Measurements from ENCODE around the gene DDX6. TPM values are rescaled to one million over a fixed set of nuclear protein-coding genes. Genes with fewer than 3 reads are reported as not detected.

DDX6 gene
- total and polyA plus RNA-seq, 10 of the 15 experiments (the other 5 are each of a cell fraction or from before 2014, with no cell fraction given): 6.6 to 119 (median 48.8) TPM

DNA sequence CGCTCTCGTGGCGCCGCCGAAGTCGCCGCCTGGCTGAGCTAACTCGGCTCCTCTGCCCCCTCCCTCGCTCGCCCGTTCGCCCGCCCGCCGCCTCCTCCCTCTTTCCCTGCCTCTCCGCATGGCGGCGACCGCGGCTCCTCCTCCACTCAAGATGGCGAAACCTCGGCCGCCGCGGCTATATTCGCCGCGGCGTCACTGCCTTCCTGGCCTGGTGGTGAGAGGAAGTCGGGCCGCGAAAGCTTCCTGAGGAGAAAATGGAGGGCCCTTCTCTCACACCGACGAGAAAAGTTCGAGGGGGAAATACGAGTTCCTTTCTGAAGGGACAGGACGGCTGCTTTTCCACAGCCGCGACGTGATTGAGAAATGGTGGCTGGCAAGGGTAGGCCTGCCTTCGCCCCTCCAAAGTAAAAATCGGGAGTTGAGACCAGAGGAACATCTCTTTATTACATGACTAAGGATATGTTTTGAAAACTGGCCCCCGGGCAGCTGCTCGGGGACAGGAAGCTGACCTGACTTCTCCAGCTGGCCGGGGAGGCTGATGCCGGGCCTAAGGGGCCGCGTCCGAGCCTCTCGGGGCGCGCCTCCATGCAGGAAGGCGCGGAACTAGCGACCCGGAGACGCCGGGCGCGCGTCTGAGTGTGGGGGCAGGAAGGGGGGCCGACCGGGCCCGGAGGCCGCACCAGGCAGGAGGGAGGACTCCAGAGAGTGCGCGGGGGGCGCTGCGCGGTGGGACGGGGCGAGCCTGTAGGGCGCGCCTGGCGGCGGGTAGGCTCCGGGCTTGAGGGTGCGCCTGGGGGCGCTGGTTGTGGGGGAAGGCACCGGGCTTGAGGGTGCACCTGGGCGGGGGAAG, at the start of gene DDX6 (continued):
- TF ChIP-seq, protein P1, sequence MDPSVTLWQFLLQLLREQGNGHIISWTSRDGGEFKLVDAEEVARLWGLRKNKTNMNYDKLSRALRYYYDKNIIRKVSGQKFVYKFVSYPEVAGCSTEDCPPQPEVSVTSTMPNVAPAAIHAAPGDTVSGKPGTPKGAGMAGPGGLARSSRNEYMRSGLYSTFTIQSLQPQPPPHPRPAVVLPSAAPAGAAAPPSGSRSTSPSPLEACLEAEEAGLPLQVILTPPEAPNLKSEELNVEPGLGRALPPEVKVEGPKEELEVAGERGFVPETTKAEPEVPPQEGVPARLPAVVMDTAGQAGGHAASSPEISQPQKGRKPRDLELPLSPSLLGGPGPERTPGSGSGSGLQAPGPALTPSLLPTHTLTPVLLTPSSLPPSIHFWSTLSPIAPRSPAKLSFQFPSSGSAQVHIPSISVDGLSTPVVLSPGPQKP (IDR thresholded peaks at IDR 0.05; ENCODE audit: low read depth, low read length): no peak
- TF ChIP-seq, protein P2, sequence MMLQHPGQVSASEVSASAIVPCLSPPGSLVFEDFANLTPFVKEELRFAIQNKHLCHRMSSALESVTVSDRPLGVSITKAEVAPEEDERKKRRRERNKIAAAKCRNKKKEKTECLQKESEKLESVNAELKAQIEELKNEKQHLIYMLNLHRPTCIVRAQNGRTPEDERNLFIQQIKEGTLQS (IDR thresholded peaks at IDR 0.05; ENCODE audit: borderline replicate concordance, extremely low read depth, low read depth, low read length): no peak
- TF ChIP-seq, protein P3, sequence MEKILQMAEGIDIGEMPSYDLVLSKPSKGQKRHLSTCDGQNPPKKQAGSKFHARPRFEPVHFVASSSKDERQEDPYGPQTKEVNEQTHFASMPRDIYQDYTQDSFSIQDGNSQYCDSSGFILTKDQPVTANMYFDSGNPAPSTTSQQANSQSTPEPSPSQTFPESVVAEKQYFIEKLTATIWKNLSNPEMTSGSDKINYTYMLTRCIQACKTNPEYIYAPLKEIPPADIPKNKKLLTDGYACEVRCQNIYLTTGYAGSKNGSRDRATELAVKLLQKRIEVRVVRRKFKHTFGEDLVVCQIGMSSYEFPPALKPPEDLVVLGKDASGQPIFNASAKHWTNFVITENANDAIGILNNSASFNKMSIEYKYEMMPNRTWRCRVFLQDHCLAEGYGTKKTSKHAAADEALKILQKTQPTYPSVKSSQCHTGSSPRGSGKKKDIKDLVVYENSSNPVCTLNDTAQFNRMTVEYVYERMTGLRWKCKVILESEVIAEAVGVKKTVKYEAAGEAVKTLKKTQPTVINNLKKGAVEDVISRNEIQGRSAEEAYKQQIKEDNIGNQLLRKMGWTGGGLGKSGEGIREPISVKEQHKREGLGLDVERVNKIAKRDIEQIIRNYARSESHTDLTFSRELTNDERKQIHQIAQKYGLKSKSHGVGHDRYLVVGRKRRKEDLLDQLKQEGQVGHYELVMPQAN (conservative IDR thresholded peaks at IDR 0.05): peak; percentile 65; the same call in 1 of the 2 replicates
- TF ChIP-seq YBX1 (IDR thresholded peaks at IDR 0.05) (no peak), PAX8 (IDR thresholded peaks at IDR 0.05) (0 out of 2 replicates have a peak, but pooled peaks have one; percentile 74), KDM1A (IDR thresholded peaks at IDR 0.05; ENCODE audit: borderline replicate concordance) (no peak), SIN3A (IDR thresholded peaks at IDR 0.05; ENCODE audit: low read depth, low read length) (peak; percentile 32; the same call in 1 of the 2 replicates), SREBF1 (IDR thresholded peaks at IDR 0.05; ENCODE audit: low read length) (no peak), SRF (IDR thresholded peaks at IDR 0.05; ENCODE audit: low read depth in 2 of 2, low read length in 2 of 2) (no peak), SP1 (IDR thresholded peaks at IDR 0.05; ENCODE audit: low read depth, low read length) (no peak), SIX5 (IDR thresholded peaks at IDR 0.05; ENCODE audit: low read depth, low read length, severe bottlenecking) (no peak), EZH2 (IDR thresholded peaks at IDR 0.05; ENCODE audit: borderline replicate concordance, control insufficient read depth, low read depth, low read length) (no peak), ZNF384 (IDR thresholded peaks at IDR 0.05; ENCODE audit: borderline replicate concordance, low read depth, low read length) (no peak), ASH2L (IDR thresholded peaks at IDR 0.05; ENCODE audit: borderline replicate concordance, low read depth) (no peak), IRF4 (IDR thresholded peaks at IDR 0.05; ENCODE audit: low read depth, low read length) (no peak), TARDBP (IDR thresholded peaks at IDR 0.05; ENCODE audit: borderline replicate concordance) (no peak), ZNF217 (IDR thresholded peaks at IDR 0.05) (no peak), BMI1 (IDR thresholded peaks at IDR 0.05; ENCODE audit: borderline replicate concordance) (no peak), ZNF274 (IDR thresholded peaks at IDR 0.05; ENCODE audit: insufficient read depth, insufficient read length) (no peak), MTA3 (IDR thresholded peaks at IDR 0.05; ENCODE audit: borderline replicate concordance, low read length) (0 out of 2 replicates have a peak, but pooled peaks have one; percentile 16), SMARCA5 (IDR thresholded peaks at IDR 0.05) (peak; percentile 61; the same call in 1 of the 2 replicates), EED (IDR thresholded peaks at IDR 0.05; ENCODE audit: low read depth) (no peak), RELA (IDR thresholded peaks at IDR 0.05; ENCODE audit: borderline replicate concordance, partially characterized antibody) (no peak), MYC (IDR thresholded peaks at IDR 0.05; ENCODE audit: insufficient read depth, insufficient read length, insufficient replicate concordance, low read length, severe bottlenecking) (no peak)
- TF ChIP-seq, protein P4, sequence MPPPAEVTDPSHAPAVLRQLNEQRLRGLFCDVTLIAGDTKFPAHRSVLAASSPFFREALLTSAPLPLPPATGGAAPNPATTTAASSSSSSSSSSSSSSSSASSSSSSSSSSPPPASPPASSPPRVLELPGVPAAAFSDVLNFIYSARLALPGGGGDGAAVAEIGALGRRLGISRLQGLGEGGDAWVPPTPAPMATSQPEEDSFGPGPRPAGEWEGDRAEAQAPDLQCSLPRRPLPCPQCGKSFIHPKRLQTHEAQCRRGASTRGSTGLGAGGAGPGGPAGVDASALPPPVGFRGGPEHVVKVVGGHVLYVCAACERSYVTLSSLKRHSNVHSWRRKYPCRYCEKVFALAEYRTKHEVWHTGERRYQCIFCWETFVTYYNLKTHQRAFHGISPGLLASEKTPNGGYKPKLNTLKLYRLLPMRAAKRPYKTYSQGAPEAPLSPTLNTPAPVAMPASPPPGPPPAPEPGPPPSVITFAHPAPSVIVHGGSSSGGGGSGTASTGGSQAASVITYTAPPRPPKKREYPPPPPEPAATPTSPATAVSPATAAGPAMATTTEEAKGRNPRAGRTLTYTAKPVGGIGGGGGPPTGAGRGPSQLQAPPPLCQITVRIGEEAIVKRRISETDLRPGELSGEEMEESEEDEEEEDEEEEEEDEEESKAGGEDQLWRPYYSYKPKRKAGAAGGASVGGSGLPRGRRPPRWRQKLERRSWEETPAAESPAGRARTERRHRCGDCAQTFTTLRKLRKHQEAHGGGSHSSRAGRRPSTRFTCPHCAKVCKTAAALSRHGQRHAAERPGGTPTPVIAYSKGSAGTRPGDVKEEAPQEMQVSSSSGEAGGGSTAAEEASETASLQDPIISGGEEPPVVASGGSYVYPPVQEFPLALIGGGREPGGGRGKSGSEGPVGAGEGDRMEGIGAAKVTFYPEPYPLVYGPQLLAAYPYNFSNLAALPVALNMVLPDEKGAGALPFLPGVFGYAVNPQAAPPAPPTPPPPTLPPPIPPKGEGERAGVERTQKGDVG (CRISPR knock-in tag; IDR thresholded peaks at IDR 0.05): no peak
